NCI-H774 (cell line): ENCODE measurements around the gene LPXN.

Source experiments
- DNase-seq: peaks from one replicate; lab custom pipeline; 2025; lab: John Stamatoyannopoulos, UW

Gene LPXN

DNA sequence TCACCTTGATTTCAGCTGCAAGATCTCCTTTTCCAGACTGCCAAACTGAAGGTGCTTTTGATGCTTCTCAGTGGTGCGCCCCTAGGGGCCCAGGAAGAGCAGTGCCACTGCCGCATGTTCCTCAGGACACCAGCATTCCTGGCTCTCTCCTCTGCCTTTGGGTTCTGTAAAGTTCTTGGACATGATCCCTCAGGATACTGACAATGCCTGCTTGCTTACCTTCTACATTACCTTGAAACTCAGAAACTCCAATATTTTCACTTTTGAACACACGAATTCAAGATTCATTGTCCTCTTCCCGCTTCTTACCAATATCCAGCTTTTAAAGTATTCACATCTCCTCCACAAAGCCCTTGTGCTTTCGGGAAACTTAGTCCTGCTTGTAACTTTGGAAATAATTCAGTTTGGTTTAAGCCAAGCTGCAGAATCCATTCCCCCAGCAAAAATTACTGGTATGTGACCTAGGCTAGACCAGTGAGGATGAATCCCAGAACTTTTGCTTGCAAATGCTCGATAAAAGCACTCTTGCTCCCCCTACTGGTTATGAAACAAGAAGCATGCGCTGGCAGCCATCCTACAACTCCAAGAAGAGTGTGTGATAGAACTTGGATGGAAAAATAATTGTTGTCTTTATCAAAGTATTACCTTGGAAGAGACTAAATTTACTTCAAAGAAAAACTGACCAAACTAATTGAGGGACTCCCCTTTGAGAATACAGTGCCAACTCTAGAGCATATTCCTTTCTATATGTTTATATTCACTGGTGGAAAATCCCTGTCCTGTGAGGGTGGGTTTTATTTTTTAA lies 51.2 kb downstream of the LPXN start:
- peak; percentile 5 for DNase-seq

GRCh38 chr11:58513747-58514367 lies 61.8 kb downstream of the LPXN start:
- DNase-seq: no peak

DNA sequence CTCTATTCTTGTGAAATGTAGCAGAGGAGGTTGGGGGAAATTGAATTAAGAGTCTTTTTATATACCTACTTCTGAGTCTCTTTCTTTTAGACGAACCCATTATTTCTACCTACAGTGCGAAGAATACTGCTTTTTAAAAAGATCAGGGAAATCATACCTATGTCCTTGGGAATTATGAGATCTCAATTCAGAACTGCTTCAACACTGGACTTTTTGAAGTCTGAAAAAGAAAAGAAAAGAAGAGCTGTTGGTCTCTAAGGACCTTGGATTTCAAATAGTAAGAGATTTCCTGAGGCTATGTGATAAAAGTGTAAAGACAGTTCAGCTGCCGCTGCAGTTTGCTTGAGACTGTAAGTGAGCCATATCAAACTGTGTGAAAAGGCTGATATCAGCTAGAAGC lies 64.0 kb downstream of the LPXN start:
- no peak for DNase-seq

DNA sequence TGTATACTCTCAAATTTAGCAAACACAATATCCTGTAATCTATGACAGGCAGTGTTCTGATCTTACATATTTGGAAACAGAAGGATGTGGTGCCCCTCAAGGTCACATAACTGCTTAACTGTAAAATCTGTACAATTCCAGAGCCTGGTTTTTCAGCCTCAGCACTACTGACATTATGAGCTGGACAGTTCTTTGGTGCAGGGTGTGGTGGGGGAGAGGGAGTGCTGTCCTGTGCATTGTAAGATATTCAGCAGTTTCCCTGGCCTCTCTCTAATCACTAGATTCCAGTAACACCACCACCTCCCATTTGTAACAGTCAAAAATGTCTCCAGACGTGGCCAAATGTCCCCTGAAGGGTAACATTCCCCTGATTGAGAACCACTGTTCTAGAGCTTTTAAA lies 65.9 kb downstream of the LPXN start:
- DNase-seq: no peak

- no peak for DNase-seq
These were observed 66.8 kb downstream of the LPXN start for GRCh38 chr11:58508814-58509213.

GRCh38 chr11:58508005-58508404 lies 67.7 kb downstream of the LPXN start, which contains the start of gene OR5B21:
TSS of gene OR5B21 (minus strand) at chr11:58508105. CDS start at chr11:58508105, 0 bp downstream.
- no peak for DNase-seq

- DNase-seq: no peak
These were observed 68.3 kb downstream of the LPXN start for GRCh38 chr11:58507355-58507754.

DNA sequence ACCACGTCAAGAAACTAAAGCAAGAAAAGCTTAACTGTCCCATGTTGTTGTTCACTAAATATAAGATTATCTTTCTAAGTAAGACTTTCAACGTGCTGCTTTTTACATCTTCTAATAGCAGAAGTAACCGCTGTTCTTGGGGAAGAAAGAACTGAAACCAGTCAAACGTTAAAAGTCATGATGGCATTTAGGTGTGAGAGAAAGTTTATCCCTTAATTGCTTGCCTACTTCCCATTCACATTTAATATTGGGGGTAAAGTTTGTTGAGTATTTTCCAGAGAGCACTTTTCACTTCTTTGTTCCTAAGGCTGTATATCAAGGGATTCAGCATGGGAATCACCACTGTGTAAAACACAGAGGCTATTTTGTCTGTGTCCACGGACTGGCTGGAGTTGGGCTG lies 68.7 kb downstream of the LPXN start:
- no peak for DNase-seq

- no peak for DNase-seq
These were observed 69.8 kb downstream of the LPXN start for GRCh38 chr11:58505849-58506248.

GRCh38 chr11:58504232-58504631 lies 71.4 kb downstream of the LPXN start:
- no peak for DNase-seq

GRCh38 chr11:58503361-58503856 lies 72.2 kb downstream of the LPXN start:
- no peak for DNase-seq

- no peak for DNase-seq
These were observed 73.7 kb downstream of the LPXN start for GRCh38 chr11:58502004-58502403.

DNA sequence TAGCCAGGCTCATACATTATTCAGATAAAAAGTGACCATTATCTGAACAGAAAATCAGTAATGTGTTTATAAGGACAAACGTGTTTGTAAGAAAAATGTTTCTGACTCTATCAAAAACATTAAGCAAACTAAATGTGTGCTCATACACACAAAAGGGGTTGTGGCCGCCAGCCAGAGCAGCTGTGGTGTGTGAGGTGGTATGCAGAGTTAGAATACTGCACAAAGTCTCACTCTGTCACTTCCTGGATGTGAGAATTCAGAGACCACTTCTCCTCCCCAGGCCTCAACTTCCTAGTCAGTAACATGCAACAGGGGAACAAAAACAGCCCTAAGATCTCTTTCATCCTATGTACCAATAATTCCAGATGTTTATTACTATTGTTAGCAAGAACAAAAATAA lies 77.2 kb downstream of the LPXN start:
- DNase-seq: no peak

DNA sequence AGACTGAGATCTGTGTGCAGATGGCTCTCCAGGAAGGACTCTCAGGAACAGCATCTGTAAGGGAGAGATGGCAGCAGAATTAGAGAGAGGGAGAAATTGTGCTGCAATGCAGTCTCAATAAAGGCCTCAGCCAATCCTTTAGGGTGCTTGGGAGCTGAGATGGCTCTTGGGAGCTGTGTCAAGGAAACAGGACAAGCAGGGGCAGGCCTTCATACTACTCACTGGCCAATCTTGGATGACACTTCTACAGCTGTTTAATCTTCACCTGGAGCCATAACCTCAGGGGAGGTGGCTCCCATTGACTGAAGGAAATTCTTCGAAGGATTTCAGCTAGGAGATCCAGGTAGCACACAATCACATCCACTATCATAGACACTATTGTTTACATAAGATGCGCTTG lies 77.7 kb downstream of the LPXN start:
- no peak for DNase-seq

DNA sequence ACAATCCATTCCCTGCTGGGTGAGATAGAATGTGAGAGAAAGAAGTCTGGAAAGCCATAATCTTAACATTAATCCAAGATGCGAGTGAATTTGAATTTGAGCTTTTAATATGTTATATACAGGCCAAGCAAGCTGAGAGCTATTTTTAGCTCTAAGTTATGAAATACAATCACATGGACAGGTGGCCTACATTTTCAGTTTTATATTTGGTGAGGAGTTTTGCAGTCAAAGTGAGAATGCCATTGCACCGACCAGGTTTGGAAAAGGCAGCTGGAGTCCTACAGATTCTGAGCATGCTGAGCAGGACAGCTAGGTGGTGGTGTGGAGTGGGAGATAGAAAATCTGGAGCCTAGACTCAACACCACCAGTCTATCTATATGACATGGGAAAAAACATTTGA lies 79.8 kb downstream of the LPXN start:
- DNase-seq: no peak

DNA sequence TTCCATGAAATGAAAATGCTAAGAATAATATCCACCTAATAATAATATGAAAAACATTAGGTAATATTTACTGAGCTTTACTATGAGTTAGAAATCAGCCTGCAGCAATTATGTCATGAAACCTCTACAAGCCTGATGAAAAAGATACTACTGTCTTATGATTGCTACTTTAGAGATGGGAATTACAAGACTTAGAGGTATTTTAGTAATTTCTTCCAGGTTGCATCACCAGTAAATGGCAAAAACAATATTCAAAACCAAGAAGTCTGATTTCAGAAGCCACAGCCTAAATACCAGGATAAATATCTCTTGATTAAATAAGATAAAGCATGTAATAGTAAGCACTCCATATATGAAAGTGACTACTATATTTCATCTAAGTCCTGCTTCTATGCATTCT lies 81.6 kb downstream of the LPXN start:
- DNase-seq: no peak

DNA sequence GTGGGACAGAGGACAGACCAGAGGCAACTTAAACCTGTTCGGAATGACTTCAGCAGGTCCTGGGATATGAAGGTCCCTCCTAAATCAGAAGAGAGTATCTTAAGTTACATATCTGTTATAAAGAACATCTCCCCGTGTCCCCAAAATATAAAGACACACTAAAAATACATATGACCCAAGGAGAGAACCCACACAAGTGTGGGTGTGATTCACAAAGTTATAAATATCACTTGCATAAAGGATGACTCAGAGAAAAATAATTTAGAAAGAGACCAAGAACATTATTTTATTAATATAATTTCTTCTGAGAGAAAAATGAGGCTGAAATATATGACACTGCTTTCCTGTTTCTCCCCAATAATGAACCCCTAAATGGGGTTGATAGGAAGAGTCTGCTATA lies 82.0 kb downstream of the LPXN start:
- DNase-seq: no peak

DNA sequence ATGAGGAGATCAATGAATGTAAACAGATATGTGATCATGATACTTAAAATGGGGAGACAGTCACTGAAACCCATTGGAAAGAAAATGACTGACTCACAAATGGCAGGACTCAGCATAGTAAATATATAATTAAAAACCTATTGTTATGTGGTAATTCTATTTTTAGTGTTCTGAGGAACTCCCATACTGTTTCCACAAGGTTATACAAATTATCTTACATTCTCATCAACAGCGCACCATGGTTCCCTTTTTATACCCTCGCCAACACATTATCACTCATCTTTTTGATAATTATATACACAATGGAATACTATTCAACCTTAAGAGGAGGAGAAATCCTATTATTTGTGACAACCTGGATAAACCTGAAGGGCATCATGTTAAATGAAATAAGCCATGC lies 84.8 kb downstream of the LPXN start:
- DNase-seq: no peak

DNA sequence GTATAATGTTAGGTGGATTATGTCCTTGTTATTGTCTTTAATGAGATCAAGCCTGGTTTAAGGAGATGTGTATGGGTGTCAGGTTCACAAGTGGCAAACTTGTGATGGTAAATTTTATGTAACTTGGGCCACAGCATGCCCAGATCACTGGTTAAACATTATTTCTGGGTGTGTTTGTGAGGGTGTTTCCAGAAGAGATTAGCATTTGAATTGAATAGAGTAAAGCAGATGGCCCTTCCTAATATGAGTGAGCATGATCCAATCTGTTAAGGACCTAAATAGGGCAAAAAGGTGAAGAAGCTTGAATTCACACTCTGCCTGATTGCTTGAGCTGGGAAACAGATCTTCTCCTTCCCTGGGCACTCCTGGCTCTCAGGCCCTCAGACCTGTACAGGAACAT lies 88.5 kb downstream of the LPXN start:
- DNase-seq: no peak

GRCh38 chr11:58485961-58486360 lies 89.7 kb downstream of the LPXN start:
- no peak for DNase-seq
